SK-N-SH treated with all-trans-retinoic acid at 6 μM for 48 hours (cell line): ENCODE measurements around the gene CACNA2D3.

Experiments
- ATAC-seq: fragments of 200-7000 bp; cut with Tn5 transposase; 3 replicates; pipeline ENCODE4 v1.9.1; 2020; ENCODE audit warnings: mild to moderate bottlenecking, moderate library complexity
- ARNTL ChIP-seq: fragments of 450-650 bp; formaldehyde crosslinking; IDR thresholded peaks from 2 replicates; pipeline ENCODE4 v1.5.0; 2020; ENCODE audit warnings: low read depth, mild to moderate bottlenecking, moderate library complexity, borderline replicate concordance
- BACH2 ChIP-seq: fragments of 250-450 bp; sonication (Bioruptor Pico); IDR thresholded peaks from 2 replicates; pipeline ENCODE4 v1.9.0; 2021; ENCODE audit warnings: mild to moderate bottlenecking, borderline replicate concordance
- CREB5 ChIP-seq: fragments of 250-450 bp; sonication (Bioruptor Pico); IDR thresholded peaks from 2 replicates; pipeline ENCODE4 v1.5.1; 2020; ENCODE audit warnings: low read depth, mild to moderate bottlenecking, moderate library complexity
- CSDC2 ChIP-seq: fragments of 250-450 bp; sonication (Bioruptor Pico); IDR thresholded peaks from 2 replicates; pipeline ENCODE4 v1.5.0; 2020; ENCODE audit warnings: mild to moderate bottlenecking, moderate library complexity
- CSRNP3 ChIP-seq: fragments of 250-450 bp; sonication (Bioruptor Pico); IDR thresholded peaks from 2 replicates; pipeline ENCODE4 v1.5.1; 2021; ENCODE audit warnings: mild to moderate bottlenecking, moderate library complexity
- ESRRG ChIP-seq: fragments of 250-450 bp; sonication (Bioruptor Pico); IDR thresholded peaks from 2 replicates; pipeline ENCODE4 v1.6.1; 2021; ENCODE audit warnings: mild to moderate bottlenecking
- GLIS3 ChIP-seq: fragments of 250-450 bp; sonication (Bioruptor Pico); IDR thresholded peaks from 2 replicates; pipeline ENCODE4 v1.5.0; 2020; ENCODE audit warnings: mild to moderate bottlenecking, moderate library complexity
- ISL1 ChIP-seq: fragments of 250-450 bp; sonication (Bioruptor Pico); IDR thresholded peaks from 2 replicates; pipeline ENCODE4 v2.1.2; 2022; ENCODE audit warnings: mild to moderate bottlenecking, moderate library complexity
- OSR1 ChIP-seq: fragments of 250-450 bp; sonication (Bioruptor Pico); IDR thresholded peaks from 2 replicates; pipeline ENCODE4 v1.8.0; 2022; ENCODE audit warnings: moderate library complexity, mild to moderate bottlenecking, inconsistent platforms
- PATZ1 ChIP-seq: fragments of 250-450 bp; sonication (Bioruptor Pico); IDR thresholded peaks from 2 replicates; pipeline ENCODE4 v1.8.0; 2020; ENCODE audit warnings: mild to moderate bottlenecking, moderate library complexity, borderline replicate concordance
- POU6F1 ChIP-seq: fragments of 250-450 bp; sonication (Bioruptor Pico); IDR thresholded peaks from 2 replicates; pipeline ENCODE4 v1.8.0; 2021; ENCODE audit warnings: low read depth, mild to moderate bottlenecking, moderate library complexity, borderline replicate concordance
- PPARA ChIP-seq: fragments of 250-450 bp; sonication (Bioruptor Pico); IDR thresholded peaks from 2 replicates; pipeline ENCODE4 v1.5.0; 2020; ENCODE audit warnings: mild to moderate bottlenecking, borderline replicate concordance
- RARB ChIP-seq: fragments of 250-450 bp; sonication (Bioruptor Pico); IDR thresholded peaks from 2 replicates; pipeline ENCODE4 v1.8.0; 2021; ENCODE audit warnings: mild to moderate bottlenecking, moderate library complexity
- SNAI2 ChIP-seq: fragments of 250-450 bp; sonication (Bioruptor Pico); IDR thresholded peaks from 2 replicates; pipeline ENCODE4 v1.5.0; 2020; ENCODE audit warnings: mild to moderate bottlenecking, moderate library complexity
- TCF4 ChIP-seq: fragments of 250-450 bp; sonication (Bioruptor Pico); IDR thresholded peaks from 2 replicates; pipeline ENCODE4 v1.8.0; 2021; ENCODE audit warnings: mild to moderate bottlenecking, moderate library complexity, borderline replicate concordance
- TOX ChIP-seq: fragments of 250-450 bp; sonication (Bioruptor Pico); IDR thresholded peaks from 2 replicates; pipeline ENCODE4 v1.8.0; 2021; ENCODE audit warnings: mild to moderate bottlenecking, moderate library complexity, borderline replicate concordance
- TSHZ2 ChIP-seq: fragments of 250-450 bp; sonication (Bioruptor Pico); IDR thresholded peaks from 2 replicates; pipeline ENCODE4 v1.5.0; 2020; ENCODE audit warnings: mild to moderate bottlenecking, moderate library complexity
- ZC3H10 ChIP-seq: fragments of 250-450 bp; sonication (Bioruptor Pico); IDR thresholded peaks from 2 replicates; pipeline ENCODE4 v1.5.1; 2021; ENCODE audit warnings: mild to moderate bottlenecking, moderate library complexity
- ZFP3 ChIP-seq: fragments of 250-450 bp; sonication (Bioruptor Pico); IDR thresholded peaks from 2 replicates; pipeline ENCODE4 v1.5.0; 2020; ENCODE audit warnings: mild to moderate bottlenecking, moderate library complexity
- ZFP30 ChIP-seq: fragments of 450-650 bp; formaldehyde crosslinking; IDR thresholded peaks from 2 replicates; pipeline ENCODE4 v1.5.0; 2022; ENCODE audit warnings: mild to moderate bottlenecking, moderate library complexity
- ZNF565 ChIP-seq: fragments of 450-650 bp; formaldehyde crosslinking; conservative IDR thresholded peaks from 2 replicates; pipeline ENCODE4 v1.5.0; 2020; ENCODE audit warnings: low read depth, mild to moderate bottlenecking, moderate library complexity
- ZNF70 ChIP-seq: fragments of 450-650 bp; formaldehyde crosslinking; IDR thresholded peaks from 2 replicates; pipeline ENCODE4 v1.5.0; 2020; ENCODE audit warnings: mild to moderate bottlenecking, moderate library complexity
- ZNF8 ChIP-seq: fragments of 450-650 bp; formaldehyde crosslinking; IDR thresholded peaks from 2 replicates; pipeline ENCODE4 v1.5.0; 2020; ENCODE audit warnings: mild to moderate bottlenecking, moderate library complexity

The CACNA2D3 gene

GRCh38 chr3:54983266-54984099 is 861.1 kb downstream of the CACNA2D3 start:
- ATAC-seq: no peak
- TF ChIP-seq ZFP3 (CRISPR knock-in tag): no peak
- TF ChIP-seq ZFP30 (CRISPR knock-in tag): no peak
- no peak for TF ChIP-seq ISL1
- no peak for TF ChIP-seq CSRNP3 (CRISPR knock-in tag)
- TF ChIP-seq PATZ1: no peak
- TF ChIP-seq POU6F1 (CRISPR knock-in tag): no peak
- no peak for TF ChIP-seq GLIS3
- TF ChIP-seq ZNF8 (CRISPR knock-in tag): no peak
- no peak for TF ChIP-seq OSR1 (CRISPR knock-in tag)
- TF ChIP-seq ARNTL (CRISPR knock-in tag): no peak
- no peak for TF ChIP-seq PPARA (CRISPR knock-in tag)
- TF ChIP-seq ZNF70: no peak
- TF ChIP-seq ESRRG: no peak
- TF ChIP-seq TCF4 (CRISPR knock-in tag): no peak
- TF ChIP-seq ZC3H10 (CRISPR knock-in tag): no peak
- TF ChIP-seq TOX (CRISPR knock-in tag): no peak
- TF ChIP-seq ZNF565 (CRISPR knock-in tag): no peak
- TF ChIP-seq CREB5: no peak
- no peak for TF ChIP-seq BACH2 (CRISPR knock-in tag)
- TF ChIP-seq CSDC2 (CRISPR knock-in tag): no peak

GRCh38 chr3:54985856-54986255 is 863.5 kb downstream of the CACNA2D3 start:
- no peak for ATAC-seq
- TF ChIP-seq TSHZ2 (CRISPR knock-in tag) (no peak), ESRRG (no peak), SNAI2 (CRISPR knock-in tag) (no peak), ZFP30 (CRISPR knock-in tag) (no peak), ISL1 (no peak), PPARA (CRISPR knock-in tag) (no peak), ZNF565 (CRISPR knock-in tag) (no peak), POU6F1 (CRISPR knock-in tag) (no peak), BACH2 (CRISPR knock-in tag) (no peak), OSR1 (CRISPR knock-in tag) (no peak), TCF4 (CRISPR knock-in tag) (no peak), ZFP3 (CRISPR knock-in tag) (no peak), ARNTL (CRISPR knock-in tag) (no peak), GLIS3 (no peak), RARB (CRISPR knock-in tag) (no peak), ZNF8 (CRISPR knock-in tag) (no peak), PATZ1 (no peak)
